Measurements from ENCODE around the gene BEST2. TPM values are rescaled to one million over a fixed set of nuclear protein-coding genes. Genes with fewer than 3 reads are reported as not detected.
"Not testable (repeated sequence)": the region's sequence is repeated elsewhere in the genome, so short reads cannot be mapped to it uniquely, and the experiment has no call there.

BEST2 gene
- total RNA-seq, 2 experiments from 2014 or later = not detected

DNA sequence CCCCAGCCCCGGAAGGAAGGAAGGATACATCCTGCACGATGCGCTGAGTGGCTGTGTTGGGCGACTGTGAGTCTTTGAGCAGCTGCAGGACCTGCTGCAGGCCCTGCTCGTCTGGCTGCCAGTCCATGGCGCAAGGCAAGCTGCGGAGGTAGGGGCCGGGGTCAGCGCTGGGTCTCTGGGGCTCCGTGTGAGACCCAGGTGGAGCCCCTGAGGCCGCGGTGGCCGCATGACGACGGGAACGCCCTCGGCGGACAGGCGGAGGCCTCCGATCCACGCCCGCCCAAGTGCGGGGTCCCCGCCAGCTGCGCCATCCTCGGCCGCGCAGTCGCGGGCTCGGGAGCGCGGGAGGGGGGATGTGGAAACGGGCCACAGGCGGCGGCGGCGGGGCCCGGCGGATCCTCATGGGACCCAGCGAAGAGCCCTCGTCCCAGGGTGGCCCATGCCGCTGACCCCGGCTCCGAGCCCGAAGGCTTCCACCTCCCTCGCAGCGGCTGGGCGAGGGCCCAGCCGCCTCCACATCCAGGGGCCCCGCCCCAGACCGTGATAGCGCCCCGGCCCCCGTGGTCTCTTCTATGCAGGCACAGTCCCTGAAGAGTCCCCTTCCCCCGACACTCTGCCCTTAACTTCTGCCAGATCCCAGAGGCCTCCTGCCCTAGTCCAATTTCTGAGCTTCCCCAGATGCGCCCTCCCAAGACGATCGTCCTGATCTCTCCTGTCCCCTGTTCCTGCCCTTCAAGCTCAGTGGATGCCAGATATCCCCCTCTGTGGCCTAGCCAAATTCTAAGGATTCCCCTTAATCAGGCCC, 30.5 kb upstream of the BEST2 start:
- Mint-ChIP-seq H3K27ac (peak overlapping the region; percentile 88), H3K4me3 (peak overlapping the region; percentile 99), H3K4me1 (peaks cover 35% of the 10 kb centered on the region), H3K9me3 (ENCODE audit: low read depth) (no peaks in the 10 kb centered on the region), H3K36me3 (ENCODE audit: low read depth) (peaks cover 49% of the 10 kb centered on the region), H3K27me3 (no peaks in the 10 kb centered on the region)
- DNase-seq (peak; percentile 43), ATAC-seq (no peak)
- intact Hi-C loops (cut with DNase I, micrococcal nuclease) = loop anchor here (5.0 kb wide), 2 partner anchors 216 to 226 kb away; partner anchors contain the start of genes CALR (in 1 of the 2) and RAD23A (in 1 of the 2)
- POLR2A ChIA-PET = interaction anchor here (0.6 to 3.5 kb wide), 5 partner anchors 12 to 85 kb away, joined by 3 to 48 read pairs (median 3); partner anchors contain the start of genes GET3 and TRIR
- CTCF ChIA-PET = interaction anchor here (0.8 to 4.5 kb wide), 4 partner anchors 10 to 36 kb away, joined by 3 to 36 read pairs (median 8); partner anchors contain the start of genes GET3 and TRIR

DNA sequence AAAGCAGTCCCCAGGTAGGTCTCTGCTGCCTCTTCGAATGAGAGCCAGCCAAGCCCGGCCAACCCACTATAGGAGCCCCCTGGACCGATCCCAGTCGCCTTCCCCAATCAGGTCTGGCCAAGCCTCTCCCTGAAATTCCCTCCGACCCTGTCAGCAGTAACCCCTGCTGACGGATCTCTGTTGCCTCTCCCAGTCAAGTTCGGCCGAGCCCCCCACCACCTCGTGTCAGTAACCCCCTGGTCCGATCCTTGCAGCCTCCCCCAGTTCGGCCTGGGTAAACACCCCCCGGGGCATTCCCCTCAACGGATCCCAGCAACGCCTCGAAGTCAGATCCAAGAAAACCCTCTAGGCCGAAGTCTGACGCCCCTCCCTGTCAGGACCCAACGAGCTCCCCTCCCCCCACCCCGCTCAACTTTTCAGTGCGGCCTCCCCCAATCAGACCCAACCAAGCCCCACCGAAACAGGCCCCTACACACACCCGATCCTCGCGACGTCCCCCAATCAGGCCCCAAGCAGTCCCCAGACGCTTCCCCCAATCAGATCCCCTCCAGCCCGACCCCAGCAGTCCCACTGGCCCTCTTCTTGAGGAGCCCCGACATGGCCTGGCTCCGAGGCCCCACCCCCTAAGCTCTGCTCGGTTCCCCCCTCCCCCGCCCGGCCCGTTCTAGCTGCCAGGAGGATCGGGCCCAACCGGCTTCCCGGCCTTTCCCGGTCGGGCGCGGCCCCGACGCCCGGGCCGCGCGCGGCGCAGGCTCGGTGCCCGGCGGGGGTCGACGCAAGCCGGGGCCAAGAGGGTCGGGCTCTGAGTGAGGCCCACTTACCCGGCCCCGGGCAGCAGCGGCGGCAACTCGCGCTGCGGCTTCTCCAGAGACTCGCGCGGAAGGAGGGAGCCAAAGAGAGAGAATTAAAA, 29.7 kb upstream of the BEST2 start:
- Mint-ChIP-seq H3K4me1 (peaks cover 35% of the 10 kb centered on the region), H3K4me3 (peak overlapping the region; percentile 99), H3K27me3 (no peaks in the 10 kb centered on the region), H3K36me3 (ENCODE audit: low read depth) (peaks cover 48% of the 10 kb centered on the region), H3K9me3 (ENCODE audit: low read depth) (no peaks in the 10 kb centered on the region), H3K27ac (peak overlapping the region; percentile 79)
- ChIA-PET CTCF (interaction anchor here (0.8 to 4.5 kb wide), 9 partner anchors 8 to 125 kb away, joined by 3 to 36 read pairs (median 6); partner anchors contain the start of genes GET3 and TRIR), POLR2A (interaction anchor here (0.6 to 3.5 kb wide), 9 partner anchors 8 to 415 kb away, joined by 3 to 48 read pairs (median 3); partner anchors contain the start of genes GET3 and TRIR)
- intact Hi-C loops (cut with DNase I, micrococcal nuclease) = loop anchor here (1.0 to 5.0 kb wide), 8 partner anchors 26 to 225 kb away; partner anchors contain the start of genes DHPS (in 2 of the 2), CALR (in 1 of the 2), FBXW9 (in 1 of the 2) and HOOK2 (in 1 of the 2)
- DNase-seq = peak; percentile 73
- peak; percentile 27 for ATAC-seq

DNA sequence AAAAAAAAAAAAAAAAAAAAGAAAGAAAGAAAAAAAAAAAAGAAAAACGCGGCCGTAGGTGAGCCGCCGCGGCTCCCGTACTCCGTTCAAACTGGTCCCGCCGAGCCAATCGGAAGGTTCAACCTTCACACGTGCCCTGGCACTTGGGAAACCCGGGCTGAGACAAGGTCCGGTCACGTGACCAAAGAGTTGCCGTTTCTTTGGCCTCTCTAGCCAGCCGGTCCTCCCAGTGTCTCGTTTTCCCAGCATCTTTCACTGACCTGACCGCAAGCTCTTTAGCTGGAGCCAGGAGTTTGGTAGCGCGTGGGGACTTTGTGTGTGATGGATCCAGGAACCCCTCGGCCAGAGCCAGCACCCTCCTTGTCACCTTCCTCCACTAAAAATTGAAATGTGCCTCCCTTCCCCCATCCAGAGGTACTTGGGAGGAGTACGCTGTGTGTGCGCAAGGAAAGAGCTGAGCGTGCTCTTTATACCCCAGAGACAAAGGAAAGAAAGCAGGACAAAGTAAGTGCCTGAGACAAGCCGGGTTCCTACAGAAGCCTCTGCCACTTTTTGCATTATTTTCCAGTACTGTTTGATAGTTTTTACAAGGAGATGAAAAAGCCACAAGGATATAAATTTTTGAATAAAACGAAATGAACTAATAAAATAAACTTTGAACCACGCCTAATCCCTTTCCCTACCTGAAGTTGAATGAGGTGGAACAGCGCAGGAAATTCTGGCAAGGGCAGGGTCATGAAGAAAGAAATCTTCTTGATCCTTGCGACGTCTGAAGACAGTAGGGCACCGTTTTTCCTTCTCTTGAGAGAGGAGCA, 28.8 kb upstream of the BEST2 start:
- DNase-seq = peak; percentile 97
- POLR2A ChIA-PET = interaction anchor here (0.5 to 3.5 kb wide), 10 partner anchors 9 to 414 kb away, joined by 3 to 48 read pairs (median 4); partner anchors contain the start of genes GET3, JUNB and TRIR
- no peaks in the 10 kb centered on the region for H3K9me3 Mint-ChIP-seq (ENCODE audit: low read depth)
- CTCF ChIA-PET = interaction anchor here (0.8 to 4.5 kb wide), 10 partner anchors 9 to 124 kb away, joined by 3 to 36 read pairs (median 6); partner anchors contain the start of gene TRIR
- peaks cover 35% of the 10 kb centered on the region for H3K4me1 Mint-ChIP-seq
- peaks cover 47% of the 10 kb centered on the region for H3K36me3 Mint-ChIP-seq (ENCODE audit: low read depth)
- H3K4me3 Mint-ChIP-seq = peak overlapping the region; percentile 99
- H3K27me3 Mint-ChIP-seq = no peaks in the 10 kb centered on the region
- intact Hi-C loops (cut with DNase I, micrococcal nuclease) = loop anchor here (1.0 to 5.0 kb wide), 10 partner anchors 11 to 225 kb away; partner anchors contain the start of genes DHPS (in 2 of the 2), CALR (in 1 of the 2), FBXW9 (in 1 of the 2) and HOOK2 (in 1 of the 2)
- ATAC-seq = peak; percentile 84
- H3K27ac Mint-ChIP-seq = peak overlapping the region; percentile 90

GRCh38 chr19:12723381-12723640, 28.3 kb upstream of the BEST2 start:
- ChIA-PET POLR2A (interaction anchor here (0.5 to 3.5 kb wide), 8 partner anchors 9 to 70 kb away, joined by 3 to 48 read pairs (median 4); partner anchors contain the start of genes FBXW9, GET3, JUNB and TRIR), CTCF (interaction anchor here (0.8 to 4.5 kb wide), 11 partner anchors 8 to 177 kb away, joined by 3 to 36 read pairs (median 6); partner anchors contain the start of gene TRIR)
- H3K36me3 Mint-ChIP-seq (ENCODE audit: low read depth) = peaks cover 51% of the 10 kb centered on the region
- peak overlapping the region; percentile 99 for H3K4me3 Mint-ChIP-seq
- intact Hi-C loops (cut with DNase I, micrococcal nuclease) = loop anchor here (1.0 to 5.0 kb wide), 4 partner anchors 10 to 224 kb away; partner anchors contain the start of genes CALR (in 1 of the 2), RAD23A (in 1 of the 2) and TRIR (in 1 of the 2)
- DNase-seq (no peak), ATAC-seq (no peak)
- no peaks in the 10 kb centered on the region for H3K27me3 Mint-ChIP-seq
- peaks cover 34% of the 10 kb centered on the region for H3K4me1 Mint-ChIP-seq
- no peaks in the 10 kb centered on the region for H3K9me3 Mint-ChIP-seq (ENCODE audit: low read depth)
- H3K27ac Mint-ChIP-seq = peak overlapping the region; percentile 90

DNA sequence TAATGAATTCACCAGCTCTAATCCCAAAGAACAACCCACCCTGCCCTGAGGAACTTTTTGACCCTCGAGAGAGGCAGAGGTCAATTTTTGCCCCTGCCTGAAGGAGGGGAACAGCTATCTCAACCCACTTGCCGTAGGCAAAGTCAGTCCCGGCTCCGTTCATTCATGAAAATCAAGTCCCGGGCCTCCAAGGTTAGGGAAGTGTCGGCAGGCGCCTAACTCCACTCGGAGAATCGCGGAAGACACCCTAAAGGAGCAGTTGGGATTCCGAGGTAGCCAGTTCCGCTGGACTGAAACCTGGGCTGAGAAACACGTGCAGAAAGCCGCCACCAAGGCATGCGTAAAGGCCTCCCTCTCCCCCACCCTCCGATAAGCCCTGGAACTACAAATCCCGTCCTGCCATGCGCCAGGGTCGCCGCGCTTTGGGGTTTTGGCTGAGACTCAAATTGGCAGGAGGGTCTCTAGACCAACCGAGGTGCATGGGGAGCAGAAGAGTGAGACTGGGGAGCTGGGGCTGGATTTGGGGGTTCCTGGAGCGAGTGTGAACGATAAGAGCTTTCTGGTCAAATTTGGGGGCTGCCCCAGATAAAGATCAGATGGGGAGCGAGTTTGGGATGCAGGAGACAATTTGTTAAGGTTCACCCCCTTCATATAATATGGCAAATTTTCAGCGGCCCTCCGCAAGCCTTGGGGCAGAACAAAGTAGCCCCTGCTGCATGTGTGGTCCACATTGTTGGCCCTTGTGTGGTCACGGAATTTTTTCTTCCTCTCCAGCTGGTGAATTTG, 27.8 kb upstream of the BEST2 start, which contains the start of gene TNPO2:
TSS of gene TNPO2 (minus strand) at position 292 of the 786 bp plus-strand sequence. CDS start 2,955 bp downstream, outside the sequence.
- no peaks in the 10 kb centered on the region for H3K27me3 Mint-ChIP-seq
- intact Hi-C loops (cut with DNase I, micrococcal nuclease) = loop anchor here (1.0 to 5.0 kb wide), 4 partner anchors 9 to 223 kb away; partner anchors contain the start of genes CALR (in 1 of the 2), RAD23A (in 1 of the 2) and TRIR (in 1 of the 2)

DNA sequence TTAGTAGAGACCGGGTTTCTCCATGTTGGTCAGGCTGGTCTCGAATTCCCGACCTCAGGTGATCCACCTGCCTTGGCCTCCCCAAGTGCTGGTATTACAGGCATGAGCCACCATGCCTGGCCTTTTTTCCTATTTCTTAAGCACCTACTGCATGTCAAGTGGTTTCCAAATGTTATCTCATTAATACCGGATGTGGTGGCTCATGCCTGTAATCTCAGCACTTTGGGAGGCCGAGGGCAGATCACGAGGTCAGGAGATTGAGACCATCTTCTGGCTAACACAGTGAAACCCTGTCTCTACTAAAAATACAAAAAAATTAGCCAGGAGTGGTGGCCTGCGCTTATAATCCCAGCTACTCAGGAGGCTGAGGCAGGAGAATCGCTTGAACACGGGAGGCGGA, 26.0 kb upstream of the BEST2 start:
- H3K27me3 Mint-ChIP-seq; H3K4me3 Mint-ChIP-seq; CTCF ChIA-PET; H3K27ac Mint-ChIP-seq; POLR2A ChIA-PET; intact Hi-C loops (cut with DNase I, micrococcal nuclease); H3K9me3 Mint-ChIP-seq (ENCODE audit: low read depth); ATAC-seq; DNase-seq: not testable (repeated sequence)
- Mint-ChIP-seq H3K4me1 (peaks cover 23% of the 10 kb centered on the region), H3K36me3 (ENCODE audit: low read depth) (peaks cover 54% of the 10 kb centered on the region)

More for the DNA sequence above, 27.8 kb upstream of the BEST2 start, which contains the start of gene TNPO2:
- Mint-ChIP-seq H3K4me3 (peak within 1 kb of the TSS; percentile 99), H3K4me1 (peaks cover 29% of the 10 kb centered on the region), H3K27ac (peak within 1 kb of the TSS; percentile 90), H3K36me3 (ENCODE audit: low read depth) (peaks cover 51% of the 10 kb centered on the region), H3K9me3 (ENCODE audit: low read depth) (no peaks in the 10 kb centered on the region)
- ATAC-seq (peak; percentile 63), DNase-seq (peak; percentile 85)
- ChIA-PET POLR2A (interaction anchor here (0.5 to 3.5 kb wide), 7 partner anchors 9 to 1224 kb away, joined by 3 to 48 read pairs (median 4); partner anchors contain the start of genes FBXW9, JUNB and TRIR), CTCF (interaction anchor here (0.6 to 4.5 kb wide), 16 partner anchors 8 to 178 kb away, joined by 3 to 36 read pairs (median 5); partner anchors contain the start of gene TRIR)

- peaks cover 47% of the 10 kb centered on the region for H3K36me3 Mint-ChIP-seq (ENCODE audit: low read depth)
- DNase-seq (no peak), ATAC-seq (no peak)
- no peaks in the 10 kb centered on the region for H3K27me3 Mint-ChIP-seq
- intact Hi-C loops (cut with DNase I, micrococcal nuclease) = no loop called here
- CTCF ChIA-PET = interaction anchor here (0.6 to 1.2 kb wide), 2 partner anchors 9 to 35 kb away, joined by 3 read pairs; no protein-coding TSS in a partner anchor
- no peak overlapping the region for H3K4me3 Mint-ChIP-seq
- peaks cover 22% of the 10 kb centered on the region for H3K4me1 Mint-ChIP-seq
- H3K9me3 Mint-ChIP-seq (ENCODE audit: low read depth) = no peaks in the 10 kb centered on the region
- POLR2A ChIA-PET = no interaction called here
- no peak overlapping the region for H3K27ac Mint-ChIP-seq
Measured at GRCh38 chr19:12726988-12727316, 24.6 kb upstream of the BEST2 start.

- Mint-ChIP-seq H3K4me1 (peaks cover 30% of the 10 kb centered on the region), H3K27me3 (no peaks in the 10 kb centered on the region), H3K9me3 (ENCODE audit: low read depth) (no peaks in the 10 kb centered on the region), H3K27ac (no peak overlapping the region), H3K4me3 (no peak overlapping the region), H3K36me3 (ENCODE audit: low read depth) (peaks cover 48% of the 10 kb centered on the region)
- DNase-seq (no peak), ATAC-seq (no peak)
- intact Hi-C loops (cut with DNase I, micrococcal nuclease) = no loop called here
- ChIA-PET POLR2A (interaction anchor here (0.6 to 0.7 kb wide), 2 partner anchors 43 to 163 kb away, joined by 4 to 6 read pairs; partner anchors contain the start of gene GCDH), CTCF (interaction anchor here (1.2 kb wide), 1 partner anchor 10 kb away, joined by 3 read pairs; no protein-coding TSS in a partner anchor)
Measured at GRCh38 chr19:12727745-12728433, 23.7 kb upstream of the BEST2 start.

DNA sequence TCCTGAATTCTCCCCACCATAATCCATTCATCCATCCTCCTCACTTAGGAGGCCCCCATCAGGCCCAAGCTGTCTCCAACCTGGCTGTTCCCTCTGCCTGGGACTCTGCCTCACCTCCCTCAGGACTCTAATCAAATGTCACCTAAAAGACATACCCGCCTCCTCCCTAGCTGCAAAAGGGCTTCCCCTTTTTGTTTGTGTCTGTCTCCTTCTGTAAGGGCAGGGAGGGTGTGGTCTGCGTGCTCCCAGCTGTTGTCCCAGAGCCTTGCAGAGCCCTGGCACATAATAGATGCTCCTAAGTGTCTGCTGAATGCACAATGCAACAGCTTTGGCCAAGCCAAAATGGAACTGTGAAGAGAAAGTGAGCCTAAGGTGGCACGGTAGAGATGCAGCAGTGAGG, 21.5 kb upstream of the BEST2 start:
- no peaks in the 10 kb centered on the region for H3K9me3 Mint-ChIP-seq (ENCODE audit: low read depth)
- H3K4me3 Mint-ChIP-seq = no peak overlapping the region
- peak overlapping the region; percentile 34 for H3K27ac Mint-ChIP-seq
- ATAC-seq (no peak), DNase-seq (no peak)
- CTCF ChIA-PET = no interaction called here
- POLR2A ChIA-PET = no interaction called here
- no peaks in the 10 kb centered on the region for H3K27me3 Mint-ChIP-seq
- peaks cover 32% of the 10 kb centered on the region for H3K4me1 Mint-ChIP-seq
- intact Hi-C loops (cut with DNase I, micrococcal nuclease) = loop anchor here (5.0 kb wide), 2 partner anchors 62 to 743 kb away; partner anchors contain the start of gene JUNB (in 1 of the 2)
- H3K36me3 Mint-ChIP-seq (ENCODE audit: low read depth) = peaks cover 56% of the 10 kb centered on the region

Measured in activated CD4-positive, alpha-beta T cell treated with anti-CD3 and anti-CD28 coated beads for 36 hours (primary cell).